Measurements from ENCODE around the gene RUVBL2. TPM values are rescaled to one million over a fixed set of nuclear protein-coding genes. Genes with fewer than 3 reads are reported as not detected.

RUVBL2 gene
- total RNA-seq, 1 experiment from 2014 or later, result 270 TPM

- POLR2A ChIA-PET, result interaction anchor here (0.5 to 1.5 kb wide), 8 partner anchors 8 to 90 kb away, joined by 3 to 12 read pairs (median 4); partner anchors contain the start of genes DHDH, GYS1, NUCB1 and PPP1R15A
- no peaks in the 10 kb centered on the region for H3K27me3 ChIP-seq (ENCODE audit: insufficient read depth, low read length)
- CTCF ChIA-PET, result interaction anchor here (0.9 to 1.3 kb wide), 3 partner anchors 8 to 174 kb away, joined by 3 to 8 read pairs (median 3); partner anchors contain the start of gene RUVBL2
- ATAC-seq, result peak; percentile 45
- TSS peak; percentile 70 for BruUV-seq (replicated peaks)
- H3K36me3 ChIP-seq (ENCODE audit: control insufficient read depth in 1 of 2, insufficient read depth in 2 of 2, low read length in 2 of 2), result peaks cover 0 to 18% of the 10 kb centered on the region in 2 experiments; a peak in 1 of 4 replicates
- RAD21 ChIA-PET (ENCODE audit: low non-redundant PET in 1 of 2, low total read pairs in 2 of 2, uncharacterized antibody in 2 of 2, unreplicated experiment in 2 of 2), result interaction anchor here in 1 of 2 experiments (1.0 kb wide), 1 partner anchor 119 kb away, joined by 3 read pairs; no protein-coding TSS in a partner anchor
- H3K79me2 ChIP-seq (ENCODE audit: insufficient read depth, low read length), result peaks cover 16% of the 10 kb centered on the region
- no peak for DNase-seq (ENCODE audit: low read depth, low spot score)
- peak overlapping the region; percentile 83 for H3K4me2 ChIP-seq (ENCODE audit: low read length)
- no peak overlapping the region for H2AFZ ChIP-seq (ENCODE audit: low read depth, low read length, poor library complexity, severe bottlenecking)
- peak overlapping the region; percentile 98 for H3K27ac ChIP-seq (ENCODE audit: low read depth, low read length)
- intact Hi-C loops (cut with micrococcal nuclease), result no loop called here
- no peaks in the 10 kb centered on the region for H3K9me2 ChIP-seq (ENCODE audit: insufficient read depth)
- peaks cover 35 to 59% of the 10 kb centered on the region in 2 experiments for H3K4me1 ChIP-seq (ENCODE audit: control insufficient read depth in 1 of 2, insufficient read depth in 2 of 2, low read length in 2 of 2)
- peak overlapping the region; percentile 22 to 43 for H3K4me3 ChIP-seq (replicated peaks in 1 of 2; ENCODE audit: low read depth in 1 of 2, low read length in 2 of 2)
- peaks cover 9% of the 10 kb centered on the region; the same call in 1 of the 2 replicates for H4K20me1 ChIP-seq (ENCODE audit: insufficient read depth)
- H3K9me3 ChIP-seq (ENCODE audit: control insufficient read depth in 1 of 2, insufficient read depth in 1 of 2, low read depth in 1 of 2, low read length in 2 of 2), result no peaks in the 10 kb centered on the region
- TF ChIP-seq RAD21 (IDR thresholded peaks at IDR 0.05; ENCODE audit: low read depth) (no peak), TCF7L2 (IDR thresholded peaks at IDR 0.05; ENCODE audit: borderline replicate concordance, extremely low read depth, insufficient read depth, insufficient read length) (no peak), EZH2 (IDR thresholded peaks at IDR 0.05) (no peak), SP1 (IDR thresholded peaks at IDR 0.05; ENCODE audit: low read depth) (peak; percentile 26; the same call in 1 of the 2 replicates), FOSL1 (IDR thresholded peaks at IDR 0.05; ENCODE audit: low read depth) (no peak), SIN3A (IDR thresholded peaks at IDR 0.05; ENCODE audit: low read depth) (no peak), EZH2phosphoT487 (IDR thresholded peaks at IDR 0.05; ENCODE audit: borderline replicate concordance) (no peak), EGR1 (IDR thresholded peaks at IDR 0.05; ENCODE audit: low read depth) (no peak), POLR2AphosphoS5 (IDR thresholded peaks at IDR 0.05; ENCODE audit: low read depth, low read length) (peak; percentile 96), ELF1 (IDR thresholded peaks at IDR 0.05; ENCODE audit: borderline replicate concordance, low read depth) (no peak; the same call in 1 of the 2 replicates), YY1 (IDR thresholded peaks at IDR 0.05; ENCODE audit: extremely low read depth, insufficient replicate concordance, low read depth, low read length) (no peak), POLR2A (IDR thresholded peaks at IDR 0.05; ENCODE audit: borderline replicate concordance, extremely low read depth, insufficient read depth, insufficient read length) (peak; percentile 41), ZFX (IDR thresholded peaks at IDR 0.05) (peak; percentile 45; the same call in 1 of the 2 replicates)
- H3K9ac ChIP-seq (ENCODE audit: low read length), result peak overlapping the region; percentile 78
Measured at GRCh38 chr19:48962029-48962848, 31.4 kb upstream of the RUVBL2 start.
